Measurements from ENCODE around the gene ANAPC7.

DNA sequence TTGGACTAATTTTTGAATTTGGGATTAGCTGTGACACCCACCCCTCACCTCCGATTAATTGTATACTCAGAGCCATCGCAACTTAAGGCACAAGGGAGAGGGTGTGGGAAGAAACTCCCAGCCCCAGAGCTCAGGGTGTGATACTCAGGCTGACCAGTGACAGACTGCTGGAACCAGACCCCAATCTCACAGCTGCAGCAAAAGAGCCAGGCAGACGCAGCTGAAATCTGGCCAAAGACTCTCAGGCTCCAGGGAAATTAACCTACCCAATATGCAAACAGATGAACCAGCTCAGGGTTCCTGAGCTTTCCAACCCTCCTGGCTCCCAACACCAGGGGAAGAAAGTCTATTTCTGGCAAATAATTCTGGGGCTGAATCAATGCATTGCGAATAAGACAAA is 30.5 kb downstream of the ANAPC7 start:
- TF ChIP-seq ZNF76 (tag by site-specific recombination; IDR thresholded peaks at IDR 0.05; ENCODE audit: borderline replicate concordance, low read depth) (no peak), ZBTB7A (tag by site-specific recombination; IDR thresholded peaks at IDR 0.05; ENCODE audit: low read depth) (no peak)
- TF ChIP-seq, protein P1, sequence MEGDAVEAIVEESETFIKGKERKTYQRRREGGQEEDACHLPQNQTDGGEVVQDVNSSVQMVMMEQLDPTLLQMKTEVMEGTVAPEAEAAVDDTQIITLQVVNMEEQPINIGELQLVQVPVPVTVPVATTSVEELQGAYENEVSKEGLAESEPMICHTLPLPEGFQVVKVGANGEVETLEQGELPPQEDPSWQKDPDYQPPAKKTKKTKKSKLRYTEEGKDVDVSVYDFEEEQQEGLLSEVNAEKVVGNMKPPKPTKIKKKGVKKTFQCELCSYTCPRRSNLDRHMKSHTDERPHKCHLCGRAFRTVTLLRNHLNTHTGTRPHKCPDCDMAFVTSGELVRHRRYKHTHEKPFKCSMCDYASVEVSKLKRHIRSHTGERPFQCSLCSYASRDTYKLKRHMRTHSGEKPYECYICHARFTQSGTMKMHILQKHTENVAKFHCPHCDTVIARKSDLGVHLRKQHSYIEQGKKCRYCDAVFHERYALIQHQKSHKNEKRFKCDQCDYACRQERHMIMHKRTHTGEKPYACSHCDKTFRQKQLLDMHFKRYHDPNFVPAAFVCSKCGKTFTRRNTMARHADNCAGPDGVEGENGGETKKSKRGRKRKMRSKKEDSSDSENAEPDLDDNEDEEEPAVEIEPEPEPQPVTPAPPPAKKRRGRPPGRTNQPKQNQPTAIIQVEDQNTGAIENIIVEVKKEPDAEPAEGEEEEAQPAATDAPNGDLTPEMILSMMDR (tag by site-specific recombination; IDR thresholded peaks at IDR 0.05), result no peak

All from HEK293 (cell line).